Measurements from ENCODE around the gene ZNF701.

The ZNF701 gene

DNA sequence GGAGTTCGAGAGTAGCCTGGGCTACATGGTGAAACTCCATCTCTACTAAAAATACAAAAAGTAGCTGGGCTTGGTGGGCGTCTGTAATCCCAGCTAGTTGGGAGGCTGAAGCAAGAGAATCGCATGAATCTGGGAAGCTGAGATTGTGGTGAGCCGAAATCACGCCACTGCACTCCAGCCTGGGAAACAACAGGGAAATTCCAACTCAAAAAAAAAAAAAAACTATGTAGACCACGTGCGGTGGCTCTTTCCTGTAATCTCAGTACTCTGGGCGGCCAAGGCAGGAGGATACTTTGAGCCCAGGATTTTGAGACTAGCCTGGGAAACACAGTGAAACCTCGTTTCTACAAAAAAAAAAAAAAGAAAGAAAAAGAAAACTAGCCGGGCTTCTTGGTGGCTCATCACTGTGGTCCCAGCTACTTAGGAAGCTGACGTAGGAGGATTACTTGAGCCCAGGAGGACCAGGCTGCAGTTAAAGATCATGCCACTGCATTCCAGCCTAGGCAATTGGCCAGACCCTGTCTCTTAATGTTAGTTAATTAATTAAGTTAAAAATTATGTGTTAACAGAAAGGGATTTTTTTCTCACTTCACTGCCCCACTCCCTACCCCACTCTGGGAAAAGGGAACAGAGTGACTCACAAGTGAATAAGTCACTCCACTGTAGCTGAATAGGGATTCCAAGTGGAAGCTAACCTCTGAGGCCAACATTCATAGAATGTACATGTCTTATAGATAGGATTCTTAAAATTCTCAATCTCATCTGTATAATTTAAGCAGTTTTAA is 65.9 kb downstream of the ZNF701 start:
- DNase-seq (ENCODE audit: low read depth in 1 of 2, low spot score in 1 of 2) = no peak
- TF ChIP-seq JUND (IDR thresholded peaks at IDR 0.05; ENCODE audit: low read depth) = no peak
- in situ Hi-C loops (cut with HindIII; ENCODE audit: low pct_unique_long_range_greater_than_20kb, low sequenced_read_pairs) = no loop called here

All from T47D (cell line).